Measurements from ENCODE around the gene BNIP3. TPM values are rescaled to one million over a fixed set of nuclear protein-coding genes. Genes with fewer than 3 reads are reported as not detected.

Gene BNIP3
- total RNA-seq, 1 donor = 48.4 TPM

DNA sequence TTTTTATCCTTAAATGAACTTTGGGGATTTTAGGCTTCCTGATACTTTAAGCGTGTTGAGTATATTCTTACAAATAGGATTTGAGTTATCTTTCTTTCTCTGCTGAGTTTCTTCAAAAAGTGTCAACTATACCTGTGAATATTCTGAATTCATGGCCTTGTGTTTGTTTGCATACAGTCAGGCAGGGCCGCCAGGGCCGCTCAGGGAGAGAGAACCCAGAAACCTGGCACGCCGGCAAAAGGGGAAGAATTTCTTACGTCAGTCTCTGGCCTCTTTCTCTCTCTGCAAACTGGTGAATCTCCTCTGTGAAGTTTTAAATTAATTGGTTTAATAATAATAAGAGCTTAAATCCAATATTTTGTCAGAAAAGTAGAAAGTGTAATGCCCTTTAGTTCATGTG lies 29.3 kb upstream of the BNIP3 start:
- H3K4me3 ChIP-seq (ENCODE audit: low read depth, low read length) = no peak overlapping the region
- TF ChIP-seq, protein P1, sequence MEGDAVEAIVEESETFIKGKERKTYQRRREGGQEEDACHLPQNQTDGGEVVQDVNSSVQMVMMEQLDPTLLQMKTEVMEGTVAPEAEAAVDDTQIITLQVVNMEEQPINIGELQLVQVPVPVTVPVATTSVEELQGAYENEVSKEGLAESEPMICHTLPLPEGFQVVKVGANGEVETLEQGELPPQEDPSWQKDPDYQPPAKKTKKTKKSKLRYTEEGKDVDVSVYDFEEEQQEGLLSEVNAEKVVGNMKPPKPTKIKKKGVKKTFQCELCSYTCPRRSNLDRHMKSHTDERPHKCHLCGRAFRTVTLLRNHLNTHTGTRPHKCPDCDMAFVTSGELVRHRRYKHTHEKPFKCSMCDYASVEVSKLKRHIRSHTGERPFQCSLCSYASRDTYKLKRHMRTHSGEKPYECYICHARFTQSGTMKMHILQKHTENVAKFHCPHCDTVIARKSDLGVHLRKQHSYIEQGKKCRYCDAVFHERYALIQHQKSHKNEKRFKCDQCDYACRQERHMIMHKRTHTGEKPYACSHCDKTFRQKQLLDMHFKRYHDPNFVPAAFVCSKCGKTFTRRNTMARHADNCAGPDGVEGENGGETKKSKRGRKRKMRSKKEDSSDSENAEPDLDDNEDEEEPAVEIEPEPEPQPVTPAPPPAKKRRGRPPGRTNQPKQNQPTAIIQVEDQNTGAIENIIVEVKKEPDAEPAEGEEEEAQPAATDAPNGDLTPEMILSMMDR (IDR thresholded peaks at IDR 0.05; ENCODE audit: insufficient read depth, low read depth, low read length) = no peak
- no peak for DNase-seq (ENCODE audit: low read depth)

DNA sequence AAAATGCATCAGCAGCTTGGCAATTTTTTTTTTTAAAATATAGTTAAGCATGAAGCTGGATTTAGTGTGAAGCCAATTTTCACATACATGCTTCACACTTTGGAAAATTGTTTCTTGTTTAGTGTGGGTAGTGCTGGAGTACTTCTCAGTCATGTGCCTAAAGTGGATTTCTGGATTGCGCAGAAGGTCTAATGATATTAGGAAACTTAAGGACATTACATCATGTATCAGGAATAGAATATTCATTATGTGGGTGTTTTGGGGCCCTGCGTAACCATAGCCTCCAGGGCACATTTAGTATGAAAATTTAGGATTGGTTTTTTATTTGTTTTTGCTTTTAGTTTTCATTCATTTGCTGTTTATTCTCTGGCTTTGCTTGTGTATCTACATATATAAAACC lies 28.8 kb upstream of the BNIP3 start:
- H3K4me3 ChIP-seq (ENCODE audit: low read depth, low read length) = no peak overlapping the region
- DNase-seq (ENCODE audit: low read depth) = no peak
- TF ChIP-seq, protein P1 (IDR thresholded peaks at IDR 0.05; ENCODE audit: insufficient read depth, low read depth, low read length) = no peak

DNA sequence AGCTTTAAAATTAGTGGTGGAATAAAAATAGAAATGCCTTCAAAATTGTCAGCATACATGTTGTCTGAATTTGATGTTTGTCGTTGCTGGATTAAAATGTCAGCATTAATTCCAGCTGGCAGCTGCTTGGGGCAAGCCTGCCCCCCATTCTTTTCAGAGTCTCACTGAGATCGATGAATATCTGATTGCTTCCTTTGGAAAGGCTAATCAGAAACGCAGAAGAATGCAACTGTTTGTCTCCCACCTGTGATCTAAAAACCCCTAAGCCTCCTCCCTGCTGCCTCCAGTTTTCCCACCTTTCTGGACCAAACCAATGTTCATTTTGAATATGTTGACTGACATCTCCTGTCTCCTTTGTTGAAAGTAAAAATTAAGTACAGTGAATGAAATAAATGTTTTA lies 27.9 kb upstream of the BNIP3 start:
- H3K4me3 ChIP-seq (ENCODE audit: low read depth, low read length) = no peak overlapping the region
- DNase-seq (ENCODE audit: low read depth) = no peak
- TF ChIP-seq, protein P1 (IDR thresholded peaks at IDR 0.05; ENCODE audit: insufficient read depth, low read depth, low read length) = no peak

DNA sequence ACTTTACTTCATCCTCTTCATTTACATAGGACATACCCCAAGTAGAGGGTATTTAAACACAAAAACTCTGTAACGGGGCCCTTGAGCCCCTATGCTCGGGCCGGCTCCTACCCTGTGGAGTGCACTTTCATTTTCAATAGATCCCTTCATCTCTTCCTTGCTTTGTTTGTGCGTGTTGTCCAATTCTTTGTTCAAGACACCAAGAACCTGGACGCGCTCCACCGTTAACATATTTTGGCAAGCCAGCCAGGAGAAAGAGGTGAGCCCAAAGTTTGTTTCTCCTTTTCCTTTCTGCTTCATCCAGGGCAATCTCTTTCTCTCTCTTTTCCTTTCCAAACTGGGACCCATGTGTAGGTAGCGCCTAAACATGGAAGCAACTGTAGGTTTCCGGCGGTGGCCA lies 26.0 kb upstream of the BNIP3 start:
- H3K4me3 ChIP-seq (ENCODE audit: low read depth, low read length) = no peak overlapping the region
- DNase-seq (ENCODE audit: low read depth) = no peak
- TF ChIP-seq, protein P1 (IDR thresholded peaks at IDR 0.05; ENCODE audit: insufficient read depth, low read depth, low read length) = no peak

DNA sequence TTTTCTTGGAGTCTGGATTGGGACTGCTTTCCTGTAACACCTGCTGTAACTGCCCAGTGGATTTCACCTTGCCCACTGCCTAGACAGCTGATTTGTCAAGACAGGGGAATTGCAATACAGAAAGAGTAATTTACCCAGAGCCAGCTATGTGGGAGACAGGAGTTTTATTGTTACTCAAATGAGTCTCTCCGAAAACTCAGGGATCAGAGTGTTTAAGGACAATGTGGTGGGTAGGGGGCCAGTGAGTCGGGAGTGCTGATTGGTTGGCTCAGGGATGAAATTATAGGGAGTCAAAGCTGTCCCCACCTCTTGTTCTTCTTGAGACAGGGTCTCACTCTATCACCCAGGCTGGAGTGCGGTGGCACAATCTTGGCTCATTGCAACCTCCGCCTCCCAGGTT lies 25.2 kb upstream of the BNIP3 start:
- TF ChIP-seq, protein P1 (IDR thresholded peaks at IDR 0.05; ENCODE audit: insufficient read depth, low read depth, low read length) = no peak
- H3K4me3 ChIP-seq (ENCODE audit: low read depth, low read length) = no peak overlapping the region
- DNase-seq (ENCODE audit: low read depth) = no peak

DNA sequence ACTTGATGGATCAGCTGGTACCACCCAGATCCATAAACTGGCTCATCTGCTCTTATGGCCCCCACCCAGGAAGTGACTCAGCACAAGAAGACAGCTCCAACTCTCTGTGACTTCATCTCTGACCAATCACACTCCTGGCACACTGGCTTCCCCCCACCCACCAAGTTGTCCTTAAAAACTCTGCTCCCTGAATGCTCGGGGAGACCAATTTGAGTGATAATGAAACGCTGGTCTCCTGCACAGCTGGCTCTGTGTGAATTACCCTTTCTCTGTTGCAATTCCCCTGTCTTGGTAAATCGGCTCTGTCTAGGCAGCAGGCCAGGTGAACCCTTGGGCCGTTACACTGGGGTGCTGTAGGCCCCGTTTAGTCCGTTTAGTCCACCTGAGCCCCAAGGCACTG lies 23.4 kb upstream of the BNIP3 start:
- TF ChIP-seq, protein P1 (IDR thresholded peaks at IDR 0.05; ENCODE audit: insufficient read depth, low read depth, low read length) = no peak
- DNase-seq (ENCODE audit: low read depth) = no peak
- no peak overlapping the region for H3K4me3 ChIP-seq (ENCODE audit: low read depth, low read length)

DNA sequence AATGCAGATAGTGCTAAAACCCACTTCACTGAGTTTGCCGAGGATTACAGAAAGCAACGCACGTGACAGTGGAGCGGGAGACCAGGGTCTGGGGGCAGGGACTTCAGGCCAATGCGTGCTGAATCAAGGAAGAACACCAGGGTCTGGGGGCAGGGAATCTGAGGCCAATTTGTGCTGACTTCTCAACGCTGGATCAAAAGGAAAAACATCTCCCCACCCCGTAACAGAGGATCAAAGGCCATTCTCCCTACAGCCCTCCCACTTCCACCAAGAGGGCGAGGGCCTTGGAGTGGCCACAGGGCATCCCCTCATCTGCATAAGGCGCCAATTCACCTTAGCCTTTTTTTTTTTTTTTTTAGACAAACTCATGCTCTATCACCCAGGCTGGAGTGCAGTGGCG lies 22.3 kb upstream of the BNIP3 start:
- H3K4me3 ChIP-seq (ENCODE audit: low read depth, low read length) = no peak overlapping the region
- DNase-seq (ENCODE audit: low read depth) = no peak
- TF ChIP-seq, protein P1 (IDR thresholded peaks at IDR 0.05; ENCODE audit: insufficient read depth, low read depth, low read length) = no peak
